Measurements from ENCODE around the gene SPEM3.

DNA sequence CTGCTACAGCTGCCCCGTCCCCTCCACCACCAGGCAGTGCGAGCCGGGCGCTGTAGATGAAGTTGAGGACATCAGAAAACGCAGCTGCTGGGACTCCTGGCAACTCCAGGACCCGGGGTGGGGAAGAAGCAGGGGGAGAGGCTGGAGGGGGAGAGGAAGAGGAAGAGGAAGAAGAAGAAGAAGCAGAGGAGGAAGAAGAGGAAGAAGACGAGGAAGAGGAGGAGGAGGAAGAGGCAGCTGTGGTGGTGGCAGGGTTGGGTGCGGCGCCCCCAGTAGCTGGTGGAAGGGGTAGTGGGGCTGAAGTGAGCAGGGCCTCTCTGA lies 37.6 kb downstream of the SPEM3 start:
- TF ChIP-seq POLR2AphosphoS5 (IDR thresholded peaks at IDR 0.05; ENCODE audit: insufficient read depth, low read depth, low read length): no peak
- TF ChIP-seq, protein P1, sequence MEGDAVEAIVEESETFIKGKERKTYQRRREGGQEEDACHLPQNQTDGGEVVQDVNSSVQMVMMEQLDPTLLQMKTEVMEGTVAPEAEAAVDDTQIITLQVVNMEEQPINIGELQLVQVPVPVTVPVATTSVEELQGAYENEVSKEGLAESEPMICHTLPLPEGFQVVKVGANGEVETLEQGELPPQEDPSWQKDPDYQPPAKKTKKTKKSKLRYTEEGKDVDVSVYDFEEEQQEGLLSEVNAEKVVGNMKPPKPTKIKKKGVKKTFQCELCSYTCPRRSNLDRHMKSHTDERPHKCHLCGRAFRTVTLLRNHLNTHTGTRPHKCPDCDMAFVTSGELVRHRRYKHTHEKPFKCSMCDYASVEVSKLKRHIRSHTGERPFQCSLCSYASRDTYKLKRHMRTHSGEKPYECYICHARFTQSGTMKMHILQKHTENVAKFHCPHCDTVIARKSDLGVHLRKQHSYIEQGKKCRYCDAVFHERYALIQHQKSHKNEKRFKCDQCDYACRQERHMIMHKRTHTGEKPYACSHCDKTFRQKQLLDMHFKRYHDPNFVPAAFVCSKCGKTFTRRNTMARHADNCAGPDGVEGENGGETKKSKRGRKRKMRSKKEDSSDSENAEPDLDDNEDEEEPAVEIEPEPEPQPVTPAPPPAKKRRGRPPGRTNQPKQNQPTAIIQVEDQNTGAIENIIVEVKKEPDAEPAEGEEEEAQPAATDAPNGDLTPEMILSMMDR (IDR thresholded peaks at IDR 0.05; ENCODE audit: extremely low read depth in 1 of 2, insufficient read depth in 1 of 2, low read depth in 1 of 2, low read length in 2 of 2): no peak

Data from endothelial cell of umbilical vein (primary cell).